SHP77 treated with DMSO at 0.1 percent for 48 hours (cell line): ENCODE data around the gene CHKA.

Experiments
- DNase-seq: peaks from one replicate; lab custom pipeline; 2025; lab: John Stamatoyannopoulos, UW

The CHKA gene

GRCh38 chr11:68044145-68044813 is 76.9 kb downstream of the CHKA start:
- peak; percentile 60 for DNase-seq

- peak; percentile 47 for DNase-seq
These were observed 77.6 kb downstream of the CHKA start for GRCh38 chr11:68043349-68044144.

GRCh38 chr11:68043029-68043348 is 78.2 kb downstream of the CHKA start:
- no peak for DNase-seq

- DNase-seq, result no peak
These were observed 78.8 kb downstream of the CHKA start for GRCh38 chr11:68042219-68043028.

GRCh38 chr11:68041617-68042218 is 79.5 kb downstream of the CHKA start:
- DNase-seq, result no peak

- DNase-seq, result no peak
These were observed 80.1 kb downstream of the CHKA start for GRCh38 chr11:68040957-68041591.

- no peak for DNase-seq
These were observed 80.9 kb downstream of the CHKA start for GRCh38 chr11:68040101-68040956.

- DNase-seq, result no peak
These were observed 81.6 kb downstream of the CHKA start for GRCh38 chr11:68039526-68040086.

GRCh38 chr11:68038718-68039525 is 82.3 kb downstream of the CHKA start, which contains the start of gene TCIRG1:
TSS of gene TCIRG1 (plus strand) at chr11:68039025. CDS start at chr11:68041272, 2,247 bp downstream.
- DNase-seq, result peak; percentile 22

GRCh38 chr11:68038226-68038717 is 82.9 kb downstream of the CHKA start:
- peak; percentile 56 for DNase-seq

- DNase-seq, result no peak
These were observed 83.6 kb downstream of the CHKA start for GRCh38 chr11:68037411-68038225.

- no peak for DNase-seq
These were observed 84.4 kb downstream of the CHKA start for GRCh38 chr11:68036717-68037239.

- no peak for DNase-seq
These were observed 85.0 kb downstream of the CHKA start for GRCh38 chr11:68036141-68036716.

- DNase-seq, result no peak
These were observed 85.8 kb downstream of the CHKA start for GRCh38 chr11:68035266-68035876.

- DNase-seq, result no peak
These were observed 87.5 kb downstream of the CHKA start for GRCh38 chr11:68033708-68034045.

GRCh38 chr11:68032997-68033707 is 88.0 kb downstream of the CHKA start:
- no peak for DNase-seq

GRCh38 chr11:68032003-68032402 is 89.2 kb downstream of the CHKA start:
- DNase-seq, result no peak
